Measurements from ENCODE around the gene MRPL3.

MRPL3 gene

DNA sequence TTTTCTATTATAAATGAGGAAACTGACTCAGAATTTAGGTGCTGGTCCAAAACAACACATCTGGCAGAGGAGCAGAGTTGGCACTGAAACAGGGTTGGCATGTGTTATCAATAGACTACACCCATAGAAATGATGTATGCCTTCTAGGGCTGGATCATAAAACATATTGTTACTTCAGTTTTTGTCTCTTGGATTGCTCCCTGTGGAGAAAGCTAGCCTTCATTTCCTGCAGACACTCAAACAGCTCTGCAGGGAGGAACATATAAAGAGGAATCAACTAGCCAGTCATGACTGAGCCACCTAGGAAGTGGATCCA is 507 bp upstream of the MRPL3 start:
- peak overlapping the region; percentile 98 for H3K4me2 ChIP-seq (ENCODE audit: low read depth, low read length, poor library complexity, severe bottlenecking)

DNA sequence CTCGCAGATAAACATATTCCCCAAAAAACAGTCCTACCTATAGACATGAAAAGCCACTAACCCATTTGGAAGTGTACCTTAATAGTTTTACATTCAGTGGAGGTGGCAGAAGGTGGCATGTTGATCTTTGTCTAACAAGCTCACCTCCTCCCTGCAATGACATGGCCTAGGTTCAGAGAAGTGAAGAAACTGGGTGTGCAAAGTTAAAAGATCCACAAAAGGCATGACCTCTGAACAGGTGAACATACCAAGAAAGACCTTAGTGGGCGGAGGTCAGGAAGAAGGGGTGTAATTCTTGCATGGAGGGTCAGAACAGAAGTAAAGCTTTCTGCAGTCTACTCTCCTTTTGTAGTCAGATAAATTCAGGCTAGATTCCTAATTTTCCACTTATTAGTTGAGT is 822 bp downstream of the MRPL3 start:
- Histone ChIP-seq H4K20me1 (ENCODE audit: insufficient read depth, low read length, poor library complexity, severe bottlenecking) (peaks cover 28% of the 10 kb centered on the region), H3K9me2 (replicated peaks; ENCODE audit: low read depth, low read length) (0 out of 2 replicates have a peak, but pooled peaks cover 4% of the 10 kb centered on the region), H3F3A (ENCODE audit: low read depth) (no peaks in the 10 kb centered on the region), H3K79me2 (ENCODE audit: insufficient read depth, low read length) (peaks cover 47% of the 10 kb centered on the region), H3K9ac (ENCODE audit: low read depth, low read length, poor library complexity, severe bottlenecking) (peak overlapping the region; percentile 92), H2AFZ (ENCODE audit: low read length) (peak overlapping the region; percentile 96), H3K4me2 (ENCODE audit: low read depth, low read length, poor library complexity, severe bottlenecking) (peak overlapping the region; percentile 98), H3K4me1 (ENCODE audit: insufficient read depth, low read length, poor library complexity, severe bottlenecking) (peaks cover 26% of the 10 kb centered on the region), H3K36me3 (ENCODE audit: insufficient read depth, low read length) (peaks cover 19% of the 10 kb centered on the region; the same call in 1 of the 2 replicates), H3K4me3 (ENCODE audit: low read length, poor library complexity, severe bottlenecking) (peak overlapping the region; percentile 94), H3K27me3 (ENCODE audit: insufficient read depth, low read length, poor library complexity, severe bottlenecking) (peaks cover 35% of the 10 kb centered on the region), H3K9me3 (ENCODE audit: insufficient read depth, low read depth, low read length) (no peaks in the 10 kb centered on the region)
- TF ChIP-seq EZH2phosphoT487 (IDR thresholded peaks at IDR 0.05; ENCODE audit: borderline replicate concordance): no peak
- TF ChIP-seq, protein P1, sequence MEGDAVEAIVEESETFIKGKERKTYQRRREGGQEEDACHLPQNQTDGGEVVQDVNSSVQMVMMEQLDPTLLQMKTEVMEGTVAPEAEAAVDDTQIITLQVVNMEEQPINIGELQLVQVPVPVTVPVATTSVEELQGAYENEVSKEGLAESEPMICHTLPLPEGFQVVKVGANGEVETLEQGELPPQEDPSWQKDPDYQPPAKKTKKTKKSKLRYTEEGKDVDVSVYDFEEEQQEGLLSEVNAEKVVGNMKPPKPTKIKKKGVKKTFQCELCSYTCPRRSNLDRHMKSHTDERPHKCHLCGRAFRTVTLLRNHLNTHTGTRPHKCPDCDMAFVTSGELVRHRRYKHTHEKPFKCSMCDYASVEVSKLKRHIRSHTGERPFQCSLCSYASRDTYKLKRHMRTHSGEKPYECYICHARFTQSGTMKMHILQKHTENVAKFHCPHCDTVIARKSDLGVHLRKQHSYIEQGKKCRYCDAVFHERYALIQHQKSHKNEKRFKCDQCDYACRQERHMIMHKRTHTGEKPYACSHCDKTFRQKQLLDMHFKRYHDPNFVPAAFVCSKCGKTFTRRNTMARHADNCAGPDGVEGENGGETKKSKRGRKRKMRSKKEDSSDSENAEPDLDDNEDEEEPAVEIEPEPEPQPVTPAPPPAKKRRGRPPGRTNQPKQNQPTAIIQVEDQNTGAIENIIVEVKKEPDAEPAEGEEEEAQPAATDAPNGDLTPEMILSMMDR (conservative IDR thresholded peaks at IDR 0.05; ENCODE audit: low read length): no peak

More for the DNA sequence above, 507 bp upstream of the MRPL3 start:
- Histone ChIP-seq H4K20me1 (ENCODE audit: insufficient read depth, low read length, poor library complexity, severe bottlenecking) (peaks cover 28% of the 10 kb centered on the region), H3K36me3 (ENCODE audit: insufficient read depth, low read length) (peaks cover 6% of the 10 kb centered on the region; the same call in 1 of the 2 replicates), H3F3A (ENCODE audit: low read depth) (no peaks in the 10 kb centered on the region), H3K4me3 (ENCODE audit: low read length, poor library complexity, severe bottlenecking) (peak overlapping the region; percentile 94), H3K79me2 (ENCODE audit: insufficient read depth, low read length) (peaks cover 47% of the 10 kb centered on the region), H3K4me1 (ENCODE audit: insufficient read depth, low read length, poor library complexity, severe bottlenecking) (peaks cover 25% of the 10 kb centered on the region), H3K9me3 (ENCODE audit: insufficient read depth, low read depth, low read length) (no peaks in the 10 kb centered on the region), H3K27me3 (ENCODE audit: insufficient read depth, low read length, poor library complexity, severe bottlenecking) (peaks cover 49% of the 10 kb centered on the region), H3K9me2 (replicated peaks; ENCODE audit: low read depth, low read length) (0 out of 2 replicates have a peak, but pooled peaks cover 4% of the 10 kb centered on the region), H2AFZ (ENCODE audit: low read length) (peak overlapping the region; percentile 96), H3K9ac (ENCODE audit: low read depth, low read length, poor library complexity, severe bottlenecking) (peak overlapping the region; percentile 92)
- TF ChIP-seq EZH2phosphoT487 (IDR thresholded peaks at IDR 0.05; ENCODE audit: borderline replicate concordance): no peak
- TF ChIP-seq, protein P1 (conservative IDR thresholded peaks at IDR 0.05; ENCODE audit: low read length): no peak

DNA sequence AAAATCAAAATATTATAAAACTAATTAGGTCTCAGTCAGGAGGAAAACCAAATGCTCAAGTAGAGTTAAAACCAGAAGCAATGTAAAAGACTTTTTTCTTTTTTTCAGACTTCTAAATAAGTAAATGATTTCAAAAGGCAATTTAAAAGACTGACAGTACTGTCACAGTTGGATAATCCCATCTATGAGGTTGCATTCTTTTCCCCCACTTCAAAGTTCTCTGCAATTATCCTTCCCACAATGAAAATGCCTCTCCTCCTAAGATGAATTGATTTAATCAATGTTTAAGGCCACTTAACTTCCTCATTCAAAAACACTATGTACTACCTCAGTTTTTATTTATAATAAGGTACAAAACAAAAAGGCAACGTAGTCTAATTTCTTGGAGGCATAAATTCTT is 8.1 kb downstream of the MRPL3 start:
- Histone ChIP-seq H3K9me2 (replicated peaks; ENCODE audit: low read depth, low read length) (no peaks in the 10 kb centered on the region), H3K9ac (ENCODE audit: low read depth, low read length, poor library complexity, severe bottlenecking) (no peak overlapping the region), H4K20me1 (ENCODE audit: insufficient read depth, low read length, poor library complexity, severe bottlenecking) (peaks cover 39% of the 10 kb centered on the region), H3K4me3 (ENCODE audit: low read length, poor library complexity, severe bottlenecking) (no peak overlapping the region), H3K4me1 (ENCODE audit: insufficient read depth, low read length, poor library complexity, severe bottlenecking) (peaks cover 22% of the 10 kb centered on the region), H3K4me2 (ENCODE audit: low read depth, low read length, poor library complexity, severe bottlenecking) (no peak overlapping the region), H2AFZ (ENCODE audit: low read length) (no peak overlapping the region), H3F3A (ENCODE audit: low read depth) (0 out of 2 replicates have a peak, but pooled peaks cover 2% of the 10 kb centered on the region), H3K27me3 (ENCODE audit: insufficient read depth, low read length, poor library complexity, severe bottlenecking) (no peaks in the 10 kb centered on the region), H3K9me3 (ENCODE audit: insufficient read depth, low read depth, low read length) (no peaks in the 10 kb centered on the region), H3K79me2 (ENCODE audit: insufficient read depth, low read length) (peaks cover 33% of the 10 kb centered on the region), H3K36me3 (ENCODE audit: insufficient read depth, low read length) (peaks cover 66% of the 10 kb centered on the region)
- TF ChIP-seq, protein P1 (conservative IDR thresholded peaks at IDR 0.05; ENCODE audit: low read length): no peak
- no peak for TF ChIP-seq EZH2phosphoT487 (IDR thresholded peaks at IDR 0.05; ENCODE audit: borderline replicate concordance)
